Kidney epithelial cell (primary cell): ENCODE results near the gene GUCA2A. TPM values are rescaled to one million over a fixed set of nuclear protein-coding genes. Genes with fewer than 3 reads are reported as not detected.

Source experiments
- DNase-seq: peaks from one replicate; pipeline ENCODE4 v3.0.0-alpha.2; 2010; ENCODE audit warnings: low read depth
- H3K27me3 ChIP-seq: 2 replicates; pipeline ENCODE4 v1.6.0; 2011; ENCODE audit warnings: low read length; ENCODE audit not compliant: control insufficient read depth, insufficient read depth
- H3K36me3 ChIP-seq: 2 replicates; pipeline ENCODE4 v1.5.1; 2011; ENCODE audit warnings: low read length; ENCODE audit not compliant: control insufficient read depth, insufficient read depth
- H3K4me3 ChIP-seq: 2 replicates; pipeline ENCODE4 v1.5.1; 2011; ENCODE audit warnings: low read depth, mild to moderate bottlenecking, control low read depth, low read length
- CTCF ChIP-seq: IDR thresholded peaks from 2 replicates; pipeline ENCODE4 v1.5.1; 2011; ENCODE audit warnings: mild to moderate bottlenecking, moderate library complexity, low read length, control low read depth, inconsistent platforms; ENCODE audit not compliant: insufficient read depth, poor library complexity, severe bottlenecking
- total RNA-seq: library from RNA; depleted of rRNA; stranded (reverse); fragments of >200 nt; gene quantifications from 2 replicates; pipeline ENCODE4 v1.2.3, GENCODE V29; 2015

GUCA2A gene
- total RNA-seq, 1 donor from 2014 or later = not detected

GRCh38 chr1:42201986-42202385 is 37.4 kb upstream of the GUCA2A start:
- no peak for TF ChIP-seq CTCF
- Histone ChIP-seq H3K4me3 (no peak overlapping the region), H3K27me3 (no peaks in the 10 kb centered on the region), H3K36me3 (no peaks in the 10 kb centered on the region)
- DNase-seq = no peak

DNA sequence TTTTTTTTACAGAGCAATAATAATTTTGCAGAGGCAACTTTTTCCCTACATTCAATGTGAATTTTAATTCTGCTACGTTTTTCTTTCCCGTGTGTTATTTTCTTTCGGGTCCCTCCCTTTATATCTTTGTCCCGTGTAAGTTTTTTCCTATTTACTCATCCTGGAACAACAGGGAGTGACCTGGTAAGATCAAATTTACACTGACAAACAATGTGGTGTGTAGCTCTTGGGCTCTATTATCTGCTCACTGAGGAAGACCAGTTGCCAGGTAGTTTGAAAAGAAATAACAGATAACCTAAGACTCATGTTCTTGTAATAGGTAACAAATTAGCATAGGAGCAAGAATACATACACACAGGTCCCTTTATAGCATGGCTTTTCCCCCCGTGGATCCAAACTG is 33.7 kb upstream of the GUCA2A start:
- no peak for TF ChIP-seq CTCF
- Histone ChIP-seq H3K4me3 (no peak overlapping the region), H3K27me3 (no peaks in the 10 kb centered on the region), H3K36me3 (no peaks in the 10 kb centered on the region)
- no peak for DNase-seq

DNA sequence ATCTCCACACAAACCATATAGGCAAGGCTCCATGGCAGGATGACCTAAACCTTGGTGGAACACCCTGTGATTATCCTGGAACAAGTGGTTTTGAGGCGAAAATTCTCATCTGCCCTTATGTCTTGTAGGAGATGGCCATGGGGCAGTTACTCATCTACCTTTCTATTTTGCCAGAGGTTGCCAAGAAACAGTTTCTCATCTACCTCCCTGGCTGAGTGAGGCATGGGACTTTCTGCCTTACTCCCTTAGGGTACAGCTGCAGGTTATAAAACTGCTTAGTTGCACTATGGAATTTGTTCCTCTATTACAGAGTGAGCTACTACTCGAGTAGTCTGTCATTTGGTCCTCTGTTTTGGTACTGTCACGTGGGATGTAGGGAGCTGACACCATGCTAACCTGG is 31.3 kb upstream of the GUCA2A start:
- Histone ChIP-seq H3K36me3 (no peaks in the 10 kb centered on the region), H3K4me3 (no peak overlapping the region), H3K27me3 (no peaks in the 10 kb centered on the region)
- TF ChIP-seq CTCF = no peak
- no peak for DNase-seq

DNA sequence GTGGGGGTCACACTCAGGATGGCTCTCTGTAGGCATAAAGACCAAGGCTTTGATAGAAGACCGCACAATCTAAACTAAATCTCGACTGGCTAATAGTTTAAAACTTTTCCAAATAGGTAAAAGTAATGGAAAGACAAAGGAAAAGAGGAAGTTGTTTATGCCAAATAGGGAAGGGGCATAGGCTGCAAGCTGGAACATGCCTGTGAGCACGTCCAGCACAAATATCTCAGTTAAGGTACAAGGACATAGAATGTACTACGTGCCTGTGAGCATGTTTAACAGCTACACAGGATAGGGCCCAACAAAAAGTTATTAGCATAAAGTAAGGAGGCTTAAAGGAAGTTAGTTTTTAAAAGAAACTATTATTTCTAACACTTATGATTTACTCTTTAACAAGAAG is 27.6 kb upstream of the GUCA2A start:
- H3K27me3 ChIP-seq = no peaks in the 10 kb centered on the region
- TF ChIP-seq CTCF = no peak
- DNase-seq = no peak
- no peaks in the 10 kb centered on the region for H3K36me3 ChIP-seq
- no peak overlapping the region for H3K4me3 ChIP-seq

DNA sequence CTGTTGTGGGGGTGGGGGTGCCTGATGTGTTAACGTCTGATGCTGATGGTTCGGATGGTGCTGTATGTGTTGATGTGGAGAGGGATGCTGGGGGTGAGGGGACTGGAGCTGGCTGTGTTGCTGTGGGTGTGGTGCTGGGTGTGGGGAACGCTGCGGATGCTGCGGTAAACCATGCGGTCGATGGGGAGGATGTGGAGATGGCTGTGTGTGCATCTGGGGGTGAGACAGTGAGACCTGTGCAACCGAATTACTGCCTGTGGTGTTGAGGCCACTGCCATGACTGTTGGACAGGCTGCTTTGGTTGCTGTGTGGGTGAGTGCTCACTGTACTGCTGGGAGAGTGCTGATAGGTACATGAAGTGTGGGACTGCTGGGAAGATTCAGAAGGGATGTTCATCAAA is 26.8 kb upstream of the GUCA2A start:
- no peak for TF ChIP-seq CTCF
- H3K36me3 ChIP-seq = no peaks in the 10 kb centered on the region
- DNase-seq = no peak

More for the DNA sequence above, 26.8 kb upstream of the GUCA2A start:
- Histone ChIP-seq H3K4me3 (no peak overlapping the region), H3K27me3 (no peaks in the 10 kb centered on the region)
